NCI-H2029 treated with DMSO at 0.1 percent for 48 hours (cell line): ENCODE measurements around the gene ZIC5.

Experiments
- DNase-seq: peaks from one replicate; lab custom pipeline; 2025; lab: John Stamatoyannopoulos, UW

ZIC5 gene

GRCh38 chr13:99975626-99976025, 4.1 kb upstream of the ZIC5 start:
- DNase-seq: no peak

GRCh38 chr13:99974939-99975561, 3.5 kb upstream of the ZIC5 start:
- no peak for DNase-seq

- DNase-seq: no peak
Observed at GRCh38 chr13:99974296-99974938, 2.9 kb upstream of the ZIC5 start.

- DNase-seq: no peak
Observed at GRCh38 chr13:99973808-99974185, 2.2 kb upstream of the ZIC5 start.

- DNase-seq: no peak
Observed at GRCh38 chr13:99973163-99973807, 1.7 kb upstream of the ZIC5 start.

GRCh38 chr13:99972190-99972731, 694 bp upstream of the ZIC5 start:
- no peak for DNase-seq

- DNase-seq: no peak
Observed at GRCh38 chr13:99970651-99971575, 654 bp downstream of the ZIC5 start.

GRCh38 chr13:99969919-99970650, 1.5 kb downstream of the ZIC5 start:
- no peak for DNase-seq

GRCh38 chr13:99969453-99969918, 2.1 kb downstream of the ZIC5 start:
- DNase-seq: no peak

- no peak for DNase-seq
Observed at GRCh38 chr13:99968521-99969452, 2.8 kb downstream of the ZIC5 start.

GRCh38 chr13:99967869-99968520, 3.6 kb downstream of the ZIC5 start:
- no peak for DNase-seq

- DNase-seq: no peak
Observed at GRCh38 chr13:99967498-99967868, 4.1 kb downstream of the ZIC5 start.

- no peak for DNase-seq
Observed at GRCh38 chr13:99966064-99966805, 5.3 kb downstream of the ZIC5 start.

- no peak for DNase-seq
Observed at GRCh38 chr13:99965329-99966000, 6.1 kb downstream of the ZIC5 start.

GRCh38 chr13:99963816-99964339, 7.7 kb downstream of the ZIC5 start:
- no peak for DNase-seq

GRCh38 chr13:99962242-99962641, 9.3 kb downstream of the ZIC5 start:
- no peak for DNase-seq

GRCh38 chr13:99961636-99962035, 9.9 kb downstream of the ZIC5 start:
- DNase-seq: no peak

GRCh38 chr13:99960663-99961311, 10.8 kb downstream of the ZIC5 start:
- DNase-seq: no peak
